H9 (cell line): ENCODE measurements around the gene MRPL45. TPM values are rescaled to one million over a fixed set of nuclear protein-coding genes. Genes with fewer than 3 reads are reported as not detected.
A peak's percentile ranks its signal among the peaks of the same experiment; 100 is the strongest.

ENCODE experiments used
- DNase-seq: peaks from one replicate; pipeline ENCODE4 v3.0.0-alpha.2; 2017
- H2AFZ ChIP-seq: one replicate; pipeline ENCODE4 v1.6.1; 2013; ENCODE audit warnings: mild to moderate bottlenecking, low read length, control low read depth, moderate library complexity
- H2AK5ac ChIP-seq: 2 replicates; pipeline ENCODE4 v1.6.1; 2013; ENCODE audit warnings: low read length, control low read depth, mixed read lengths; ENCODE audit not compliant: insufficient read length
- H2BK120ac ChIP-seq: one replicate; pipeline ENCODE4 v1.6.1; 2013; ENCODE audit warnings: low read depth, mild to moderate bottlenecking, low read length, control low read depth, inconsistent platforms; ENCODE audit not compliant: poor library complexity, severe bottlenecking
- H2BK12ac ChIP-seq: 2 replicates; pipeline ENCODE4 v1.6.1; 2013; ENCODE audit warnings: low read length, control low read depth, mixed read lengths, low read depth; ENCODE audit not compliant: insufficient read length
- H2BK15ac ChIP-seq: 2 replicates; pipeline ENCODE4 v1.6.1; 2013; ENCODE audit warnings: low read depth, low read length, control low read depth
- H2BK20ac ChIP-seq: one replicate; pipeline ENCODE4 v1.6.1; 2013; ENCODE audit warnings: low read depth, mild to moderate bottlenecking, low read length, control low read depth, inconsistent platforms; ENCODE audit not compliant: poor library complexity, severe bottlenecking
- H2BK5ac ChIP-seq: 2 replicates; pipeline ENCODE4 v1.6.1; 2013; ENCODE audit warnings: low read length, control low read depth, mixed read lengths; ENCODE audit not compliant: insufficient read length
- H3K14ac ChIP-seq: 2 replicates; pipeline ENCODE4 v1.6.1; 2013; ENCODE audit warnings: low read length, control low read depth; ENCODE audit not compliant: insufficient read depth
- H3K18ac ChIP-seq: 2 replicates; pipeline ENCODE4 v1.6.1; 2013; ENCODE audit warnings: low read depth, mild to moderate bottlenecking, mixed read lengths, low read length, control low read depth; ENCODE audit not compliant: insufficient read length
- H3K23ac ChIP-seq: 2 replicates; pipeline ENCODE4 v1.6.1; 2013; ENCODE audit warnings: low read length, control low read depth, mixed read lengths, low read depth; ENCODE audit not compliant: insufficient read length
- H3K23me2 ChIP-seq: 2 replicates; pipeline ENCODE4 v1.6.1; 2013; ENCODE audit warnings: low read depth, mild to moderate bottlenecking, mixed read lengths, low read length, control low read depth; ENCODE audit not compliant: insufficient read length, poor library complexity, severe bottlenecking
- H3K27ac ChIP-seq: 2 replicates; pipeline ENCODE4 v1.5.1; 2013; ENCODE audit warnings: low read length, control low read depth, mixed read lengths, low read depth; ENCODE audit not compliant: insufficient read length
- H3K27me3 ChIP-seq: 2 replicates; pipeline ENCODE4 v1.6.1; 2013; ENCODE audit warnings: low read length, control low read depth, inconsistent platforms; ENCODE audit not compliant: insufficient read depth
- H3K4ac ChIP-seq: 2 replicates; pipeline ENCODE4 v1.6.1; 2013; ENCODE audit warnings: low read depth, mild to moderate bottlenecking, control low read depth, inconsistent platforms, low read length, moderate library complexity
- H3K4me1 ChIP-seq: 2 replicates; pipeline ENCODE4 v1.6.1; 2013; ENCODE audit warnings: low read length, control low read depth, inconsistent platforms; ENCODE audit not compliant: insufficient read depth
- H3K4me2 ChIP-seq: 2 replicates; pipeline ENCODE4 v1.6.1; 2013; ENCODE audit warnings: low read length, control low read depth, mixed read lengths; ENCODE audit not compliant: insufficient read length, insufficient read depth
- H3K56ac ChIP-seq: 2 replicates; pipeline ENCODE4 v1.6.1; 2013; ENCODE audit warnings: low read depth, mild to moderate bottlenecking, mixed read lengths, low read length, control low read depth; ENCODE audit not compliant: insufficient read length
- H3K79me1 ChIP-seq: 2 replicates; pipeline ENCODE4 v1.6.1; 2013; ENCODE audit warnings: low read depth, mild to moderate bottlenecking, moderate library complexity, low read length, control low read depth, inconsistent platforms; ENCODE audit not compliant: insufficient read depth, poor library complexity, severe bottlenecking
- H3K79me2 ChIP-seq: 2 replicates; pipeline ENCODE4 v1.6.1; 2013; ENCODE audit warnings: low read length, control low read depth, inconsistent platforms; ENCODE audit not compliant: insufficient read depth
- H3K9ac ChIP-seq: 2 replicates; pipeline ENCODE4 v1.6.1; 2013; ENCODE audit warnings: low read length, control low read depth, mixed read lengths; ENCODE audit not compliant: insufficient read length; ENCODE audit errors: extremely low read depth
- H3K9me3 ChIP-seq: one replicate; pipeline ENCODE4 v1.6.1; 2013; ENCODE audit warnings: low read depth, low read length, inconsistent platforms; ENCODE audit not compliant: control insufficient read depth
- H3T11ph ChIP-seq: one replicate; pipeline ENCODE4 v1.6.1; 2013; ENCODE audit warnings: mild to moderate bottlenecking, low read length, control low read depth, inconsistent platforms
- H4K20me1 ChIP-seq: one replicate; pipeline ENCODE4 v1.6.1; 2013; ENCODE audit not compliant: control insufficient read depth, insufficient read length, insufficient read depth
- H4K5ac ChIP-seq: 2 replicates; pipeline ENCODE4 v1.6.1; 2013; ENCODE audit warnings: low read depth, mild to moderate bottlenecking, mixed read lengths, low read length, control low read depth; ENCODE audit not compliant: insufficient read length
- H4K8ac ChIP-seq: replicated peaks from 2 replicates; pipeline ENCODE4 v1.6.1; 2013; ENCODE audit warnings: low read length, control low read depth, mixed read lengths, low read depth; ENCODE audit not compliant: insufficient read length
- H4K91ac ChIP-seq: 2 replicates; pipeline ENCODE4 v1.6.1; 2013; ENCODE audit warnings: low read depth, mild to moderate bottlenecking, moderate library complexity, mixed read lengths, low read length, control low read depth; ENCODE audit not compliant: insufficient read length
- H3K27ac Mint-ChIP-seq, 3 experiments: 2 replicates in 2 of 3; 3 replicates in 1 of 3; pipeline ENCODE4 v1.8.0; 2020 to 2021; ENCODE audit warnings: mixed read lengths in 3 of 3, mild to moderate bottlenecking in 1 of 3, moderate library complexity in 1 of 3
- H3K27me3 Mint-ChIP-seq: 2 replicates; pipeline ENCODE4 v1.8.0; 2021; ENCODE audit warnings: low read depth, mild to moderate bottlenecking, moderate library complexity, mixed read lengths
- H3K36me3 Mint-ChIP-seq, 3 experiments: 2 replicates in 2 of 3; 3 replicates in 1 of 3; pipeline ENCODE4 v1.8.0; 2020 to 2021; ENCODE audit warnings: low read depth in 3 of 3, mixed read lengths in 3 of 3; ENCODE audit not compliant: insufficient read depth in 1 of 3
- H3K4me1 Mint-ChIP-seq, 2 experiments: 2 replicates each; pipeline ENCODE4 v1.8.0; 2020; ENCODE audit warnings: mixed read lengths in 2 of 2
- H3K4me3 Mint-ChIP-seq, 2 experiments: 2 replicates in 1 of 2; 3 replicates in 1 of 2; pipeline ENCODE4 v1.8.0; 2020 to 2021; ENCODE audit warnings: mild to moderate bottlenecking in 2 of 2, mixed read lengths in 2 of 2, moderate library complexity in 1 of 2
- H3K9me3 Mint-ChIP-seq, 2 experiments: 2 replicates in 1 of 2; 3 replicates in 1 of 2; pipeline ENCODE4 v1.8.0; 2020; ENCODE audit warnings: mild to moderate bottlenecking in 2 of 2, mixed read lengths in 2 of 2, moderate library complexity in 1 of 2
- WGBS: extraction: QIAGEN DNeasy Blood & Tissue Kit; methylation state at CpG from one replicate; pipeline ENCODE4 v1.1.7; 2013; ENCODE audit warnings: missing lambda C conversion rate, low lambda C conversion rate, mixed read lengths; ENCODE audit not compliant: insufficient read length; ENCODE audit errors: extremely low coverage; 5-methylcytosine and 5-hydroxymethylcytosine counted together
- total RNA-seq: library from RNA; stranded (reverse); gene quantifications from 2 replicates; pipeline ENCODE4 v1.2.1, GENCODE V29; 2021
- TF ChIP-seq, protein P1 (sequence below): fragments of 200-600 bp; sonication (generic); conservative IDR thresholded peaks from 3 replicates; pipeline ENCODE4 v1.8.0; 2021; ENCODE audit warnings: antibody characterized with exemption, mild to moderate bottlenecking

MRPL45 gene
- total RNA-seq, 1 experiment from 2014 or later = 59.9 TPM

DNA sequence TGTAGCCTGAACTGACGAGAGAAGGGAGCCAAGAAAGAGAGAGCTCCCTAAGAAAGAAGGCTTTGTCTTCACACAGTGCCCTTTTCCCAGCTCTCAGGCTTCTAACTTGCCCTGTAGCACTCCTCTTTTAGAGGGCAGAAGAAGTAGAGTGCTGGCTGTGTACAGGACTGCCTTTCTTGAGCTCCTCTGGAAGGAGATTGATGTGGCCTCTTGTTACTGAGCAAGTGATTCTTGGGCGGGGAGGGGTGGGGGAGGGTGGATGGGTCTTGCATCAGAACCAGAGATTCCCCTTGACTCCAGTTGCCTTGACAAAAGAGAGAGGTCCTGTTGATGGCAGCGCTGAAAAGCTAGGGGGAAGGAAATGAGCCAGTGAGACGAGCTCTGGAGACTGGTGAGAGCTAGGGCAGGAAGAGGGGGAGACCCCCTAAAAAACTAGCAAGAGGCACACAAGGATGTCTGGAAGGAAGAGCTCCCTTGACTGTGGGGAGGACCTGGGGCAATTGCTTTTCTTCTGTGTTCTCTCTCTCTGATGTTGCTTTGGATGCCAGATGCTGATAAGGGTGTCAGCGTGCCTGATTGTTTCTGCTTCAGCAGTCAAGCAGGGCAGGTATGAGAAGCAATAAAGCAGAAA, 28.4 kb downstream of the MRPL45 start:
- Histone ChIP-seq H4K91ac (no peak overlapping the region), H2BK120ac (no peak overlapping the region), H3K9me3 (no peaks in the 10 kb centered on the region), H2AFZ (no peak overlapping the region), H2BK5ac (no peak overlapping the region), H3K18ac (peak overlapping the region; percentile 4), H3K56ac (no peak overlapping the region), H4K8ac (no peak overlapping the region), H3K27ac (no peak overlapping the region), H2BK20ac (no peak overlapping the region), H4K20me1 (no peaks in the 10 kb centered on the region), H3K27me3 (no peaks in the 10 kb centered on the region), H3K9ac (no peak overlapping the region), H3K4ac (no peak overlapping the region; the same call in 1 of the 2 replicates), H3K23ac (no peak overlapping the region), H3T11ph (no peak overlapping the region), H3K23me2 (no peaks in the 10 kb centered on the region), H3K4me2 (no peak overlapping the region), H2BK15ac (no peak overlapping the region), H3K14ac (peak overlapping the region; percentile 39; the same call in 1 of the 2 replicates), H3K79me2 (no peaks in the 10 kb centered on the region), H3K4me1 (peaks cover 3% of the 10 kb centered on the region; the same call in 1 of the 2 replicates), H2BK12ac (no peak overlapping the region), H3K79me1 (no peaks in the 10 kb centered on the region), H4K5ac (no peak overlapping the region), H2AK5ac (no peak overlapping the region)
- Mint-ChIP-seq H3K27ac (peak overlapping the region; percentile 74 to 96 (median 96); a peak in 6 of 7 replicates), H3K4me3 (no peak overlapping the region), H3K36me3 (peaks cover 14 to 36% (median 22%) of the 10 kb centered on the region in 3 experiments; a peak in 6 of 7 replicates), H3K9me3 (no peaks in the 10 kb centered on the region), H3K4me1 (peaks cover 30 to 35% of the 10 kb centered on the region in 2 experiments), H3K27me3 (no peaks in the 10 kb centered on the region; the same call in 1 of the 2 replicates)
- TF ChIP-seq, protein P1, sequence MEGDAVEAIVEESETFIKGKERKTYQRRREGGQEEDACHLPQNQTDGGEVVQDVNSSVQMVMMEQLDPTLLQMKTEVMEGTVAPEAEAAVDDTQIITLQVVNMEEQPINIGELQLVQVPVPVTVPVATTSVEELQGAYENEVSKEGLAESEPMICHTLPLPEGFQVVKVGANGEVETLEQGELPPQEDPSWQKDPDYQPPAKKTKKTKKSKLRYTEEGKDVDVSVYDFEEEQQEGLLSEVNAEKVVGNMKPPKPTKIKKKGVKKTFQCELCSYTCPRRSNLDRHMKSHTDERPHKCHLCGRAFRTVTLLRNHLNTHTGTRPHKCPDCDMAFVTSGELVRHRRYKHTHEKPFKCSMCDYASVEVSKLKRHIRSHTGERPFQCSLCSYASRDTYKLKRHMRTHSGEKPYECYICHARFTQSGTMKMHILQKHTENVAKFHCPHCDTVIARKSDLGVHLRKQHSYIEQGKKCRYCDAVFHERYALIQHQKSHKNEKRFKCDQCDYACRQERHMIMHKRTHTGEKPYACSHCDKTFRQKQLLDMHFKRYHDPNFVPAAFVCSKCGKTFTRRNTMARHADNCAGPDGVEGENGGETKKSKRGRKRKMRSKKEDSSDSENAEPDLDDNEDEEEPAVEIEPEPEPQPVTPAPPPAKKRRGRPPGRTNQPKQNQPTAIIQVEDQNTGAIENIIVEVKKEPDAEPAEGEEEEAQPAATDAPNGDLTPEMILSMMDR = no peak
- peak; percentile 45 for DNase-seq
- WGBS = no CpG with 5 or more reads among the region's 5 CpGs
